Measurements from ENCODE around the gene SDS. TPM values are rescaled to one million over a fixed set of nuclear protein-coding genes. Genes with fewer than 3 reads are reported as not detected.

The SDS gene
- total and polyA plus RNA-seq, 4 experiments from 2014 or later = 1.4 to 1.5 TPM; not detected in 2

DNA sequence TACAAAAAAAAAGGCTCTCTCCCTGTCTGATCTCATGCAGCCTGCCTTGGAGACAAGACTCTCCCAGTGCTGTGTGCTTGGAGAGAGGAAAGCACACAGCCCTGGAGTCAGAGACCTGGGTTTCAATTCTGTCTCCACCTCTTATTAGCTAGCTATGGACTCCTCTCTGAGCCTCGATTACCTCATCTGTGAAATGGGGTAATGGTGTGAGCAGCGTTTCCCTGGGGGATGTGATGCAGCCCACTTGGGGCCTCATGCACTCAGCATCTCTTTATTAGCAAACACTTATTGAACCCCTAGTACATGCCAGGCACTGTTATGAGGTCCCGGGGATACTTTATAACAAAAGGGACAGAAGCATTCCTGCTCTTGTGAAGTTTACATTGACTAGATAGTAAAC is 12.5 kb downstream of the SDS start:
- CTCF ChIA-PET (ENCODE audit: partially characterized antibody) = no interaction called here
- no peak overlapping the region for H3K4me3 ChIP-seq (ENCODE audit: low read length in 2 of 2)
- H3K27ac ChIP-seq (ENCODE audit: low read depth, low read length) = no peak overlapping the region
- Mint-ChIP-seq H3K27me3 (no peaks in the 10 kb centered on the region), H3K4me3 (no peak overlapping the region), H3K4me1 (no peaks in the 10 kb centered on the region), H3K9me3 (no peaks in the 10 kb centered on the region), H3K36me3 (peaks cover 6 to 12% of the 10 kb centered on the region in 2 donors), H3K27ac (no peak overlapping the region)
- POLR2A ChIA-PET (ENCODE audit: partially characterized antibody) = no interaction called here
- H3K27me3 ChIP-seq (ENCODE audit: insufficient read depth, low read length) = no peaks in the 10 kb centered on the region
- H3K36me3 ChIP-seq (ENCODE audit: insufficient read depth, low read length) = no peaks in the 10 kb centered on the region
- H3K9me3 ChIP-seq (ENCODE audit: control insufficient read depth in 1 of 2, low read length in 2 of 2) = no peaks in the 10 kb centered on the region
- DNase-seq = no peak
- intact Hi-C loops (cut with micrococcal nuclease) = no loop called here
- no peaks in the 10 kb centered on the region for H3K4me1 ChIP-seq (ENCODE audit: insufficient read depth, low read length)

DNA sequence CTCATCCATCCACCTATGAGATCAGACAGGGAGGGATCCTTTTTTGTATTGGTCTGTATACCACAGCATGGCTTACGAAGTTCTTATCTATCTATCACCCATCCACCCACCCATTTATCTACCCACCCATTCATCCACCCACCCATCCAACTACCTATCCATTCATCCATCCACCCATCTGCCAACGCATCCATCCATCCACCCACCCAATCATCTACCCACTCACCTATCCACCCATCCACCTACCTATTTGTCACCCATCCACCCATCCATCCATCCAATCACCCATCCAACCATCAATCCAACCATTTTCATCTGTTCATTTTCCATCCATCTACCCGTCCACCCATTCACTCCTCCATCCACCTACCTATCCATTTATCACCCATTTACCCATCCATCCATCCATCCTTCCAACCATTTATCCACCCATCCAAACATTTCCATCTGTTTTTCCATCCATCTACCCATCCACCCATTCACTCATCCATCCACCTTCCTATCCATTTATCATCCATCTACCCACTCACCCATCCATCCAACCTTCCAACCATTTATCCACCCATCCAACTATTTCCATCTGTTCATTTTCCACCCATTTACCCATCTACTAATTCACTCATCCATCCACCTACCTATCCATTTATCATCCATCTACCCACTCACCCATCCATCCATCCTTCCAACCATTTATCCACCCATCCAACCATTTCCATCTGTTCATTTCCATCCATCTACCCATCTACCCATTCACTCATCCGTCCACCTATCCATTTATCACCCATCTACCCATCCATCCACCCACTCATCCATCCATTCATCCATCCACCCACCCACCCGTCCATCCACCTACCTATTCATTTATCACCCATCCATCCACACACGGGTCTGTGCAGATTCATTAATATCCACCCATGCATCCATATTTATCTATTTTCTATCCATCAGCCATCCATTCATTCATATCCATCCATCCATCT is 13.3 kb downstream of the SDS start:
- no peaks in the 10 kb centered on the region for H3K27me3 Mint-ChIP-seq
- ChIA-PET POLR2A (ENCODE audit: partially characterized antibody) (no interaction called here), CTCF (ENCODE audit: partially characterized antibody) (no interaction called here)
- H3K27ac ChIP-seq (ENCODE audit: low read depth, low read length) = no peak overlapping the region
- H3K9me3 ChIP-seq (ENCODE audit: control insufficient read depth in 1 of 2, low read length in 2 of 2) = no peaks in the 10 kb centered on the region
- H3K27ac Mint-ChIP-seq = no peak overlapping the region
- DNase-seq = no peak
- H3K4me3 Mint-ChIP-seq = no peak overlapping the region
- no peaks in the 10 kb centered on the region for H3K4me1 ChIP-seq (ENCODE audit: insufficient read depth, low read length)
- no peaks in the 10 kb centered on the region for H3K9me3 Mint-ChIP-seq
- intact Hi-C loops (cut with micrococcal nuclease) = no loop called here
- H3K36me3 Mint-ChIP-seq = peaks cover 9 to 14% of the 10 kb centered on the region in 2 donors
- no peaks in the 10 kb centered on the region for H3K27me3 ChIP-seq (ENCODE audit: insufficient read depth, low read length)
- no peaks in the 10 kb centered on the region for H3K36me3 ChIP-seq (ENCODE audit: insufficient read depth, low read length)
- H3K4me3 ChIP-seq (ENCODE audit: low read length in 2 of 2) = no peak overlapping the region
- no peaks in the 10 kb centered on the region for H3K4me1 Mint-ChIP-seq

DNA sequence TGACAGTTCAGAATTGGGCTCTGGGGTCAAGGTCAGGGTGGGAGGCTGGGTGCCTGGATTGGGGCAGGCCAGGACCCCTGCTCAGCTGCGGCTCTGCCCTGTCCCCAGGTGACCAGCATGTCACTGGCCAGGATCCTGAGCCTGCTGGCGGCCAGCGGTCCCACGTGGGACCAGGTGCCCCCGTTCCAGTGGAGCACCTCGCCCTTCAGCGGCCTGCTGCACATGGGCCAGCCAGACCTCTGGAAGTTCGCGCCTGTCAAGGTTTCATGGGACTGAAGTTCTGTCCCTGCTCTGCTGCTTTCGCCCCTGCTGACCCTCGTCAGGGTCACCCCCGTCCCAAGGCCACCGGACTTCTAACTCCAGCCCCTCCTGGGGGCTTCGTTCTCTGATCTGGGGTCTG is 15.3 kb downstream of the SDS start:
- Histone ChIP-seq H3K4me3 (ENCODE audit: low read length in 2 of 2) (no peak overlapping the region), H3K27me3 (ENCODE audit: insufficient read depth, low read length) (no peaks in the 10 kb centered on the region), H3K9me3 (ENCODE audit: control insufficient read depth in 1 of 2, low read length in 2 of 2) (no peaks in the 10 kb centered on the region), H3K27ac (ENCODE audit: low read depth, low read length) (no peak overlapping the region), H3K36me3 (ENCODE audit: insufficient read depth, low read length) (no peaks in the 10 kb centered on the region), H3K4me1 (ENCODE audit: insufficient read depth, low read length) (no peaks in the 10 kb centered on the region)
- intact Hi-C loops (cut with micrococcal nuclease) = no loop called here
- POLR2A ChIA-PET (ENCODE audit: partially characterized antibody) = no interaction called here
- H3K4me3 Mint-ChIP-seq = no peak overlapping the region
- no peaks in the 10 kb centered on the region for H3K9me3 Mint-ChIP-seq
- no peaks in the 10 kb centered on the region for H3K27me3 Mint-ChIP-seq
- H3K36me3 Mint-ChIP-seq = peaks cover 9 to 22% of the 10 kb centered on the region in 2 donors
- no peak overlapping the region for H3K27ac Mint-ChIP-seq
- no peak for DNase-seq
- no peaks in the 10 kb centered on the region for H3K4me1 Mint-ChIP-seq
- CTCF ChIA-PET (ENCODE audit: partially characterized antibody) = no interaction called here

DNA sequence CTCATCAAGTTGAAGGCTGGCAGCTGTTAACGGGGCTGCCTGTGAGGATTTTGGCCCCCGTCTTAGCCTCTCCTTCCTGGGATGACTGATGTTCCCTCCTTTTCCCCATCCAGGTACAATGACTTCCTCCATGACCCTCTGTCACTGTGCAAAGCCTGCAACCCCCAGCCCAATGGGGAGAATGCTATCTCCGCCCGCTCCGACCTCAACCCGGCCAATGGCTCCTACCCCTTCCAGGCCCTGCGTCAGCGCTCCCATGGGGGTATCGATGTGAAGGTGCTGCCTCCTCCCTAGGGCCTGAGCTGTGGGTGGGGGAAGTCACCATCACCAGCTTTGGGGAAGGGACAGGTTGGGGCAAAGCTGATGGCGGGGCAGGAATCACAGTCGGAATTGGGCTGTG is 16.1 kb downstream of the SDS start:
- Mint-ChIP-seq H3K4me1 (no peaks in the 10 kb centered on the region), H3K36me3 (peaks cover 9 to 22% of the 10 kb centered on the region in 2 donors), H3K4me3 (no peak overlapping the region), H3K27ac (no peak overlapping the region), H3K9me3 (no peaks in the 10 kb centered on the region), H3K27me3 (no peaks in the 10 kb centered on the region)
- Histone ChIP-seq H3K27me3 (ENCODE audit: insufficient read depth, low read length) (no peaks in the 10 kb centered on the region), H3K4me1 (ENCODE audit: insufficient read depth, low read length) (no peaks in the 10 kb centered on the region), H3K27ac (ENCODE audit: low read depth, low read length) (no peak overlapping the region), H3K36me3 (ENCODE audit: insufficient read depth, low read length) (no peaks in the 10 kb centered on the region), H3K9me3 (ENCODE audit: control insufficient read depth in 1 of 2, low read length in 2 of 2) (no peaks in the 10 kb centered on the region), H3K4me3 (ENCODE audit: low read length in 2 of 2) (no peak overlapping the region)
- ChIA-PET POLR2A (ENCODE audit: partially characterized antibody) (no interaction called here), CTCF (ENCODE audit: partially characterized antibody) (no interaction called here)
- DNase-seq = no peak
- intact Hi-C loops (cut with micrococcal nuclease) = no loop called here

DNA sequence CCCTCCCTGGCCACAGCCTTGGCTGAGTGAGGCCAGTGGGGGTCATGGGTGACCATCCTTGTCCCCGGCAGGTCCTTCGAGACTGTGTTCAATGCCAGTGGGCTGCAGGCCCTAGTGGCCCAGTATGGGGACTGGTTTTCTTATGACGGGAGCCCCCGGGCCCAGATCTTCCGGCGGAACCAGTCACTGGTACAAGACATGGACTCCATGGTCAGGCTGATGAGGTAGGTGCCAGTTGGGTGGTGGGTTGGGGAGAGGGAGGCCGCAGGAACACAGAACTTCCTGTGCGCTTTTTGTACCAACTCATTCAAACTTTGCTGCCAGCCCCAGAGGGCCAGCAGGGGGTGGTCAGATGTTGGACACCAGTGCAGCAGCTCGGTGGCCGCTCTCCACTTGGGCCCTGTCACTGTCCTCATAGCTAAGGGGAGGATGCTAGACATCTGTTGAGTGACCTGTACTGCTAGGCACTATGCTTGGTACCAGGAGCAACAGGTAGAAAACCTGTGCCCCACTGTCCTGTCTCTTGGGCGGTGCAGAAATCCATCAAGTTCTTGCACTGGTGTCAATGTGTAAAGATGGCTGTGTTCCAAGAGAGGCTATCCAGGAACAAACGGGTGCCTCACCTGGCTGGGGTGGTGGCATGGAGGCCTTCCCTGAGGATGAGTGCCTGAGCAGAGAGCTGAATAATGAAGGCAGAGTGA is 16.7 kb downstream of the SDS start:
- ChIA-PET POLR2A (ENCODE audit: partially characterized antibody) (no interaction called here), CTCF (ENCODE audit: partially characterized antibody) (no interaction called here)
- Histone ChIP-seq H3K27me3 (ENCODE audit: insufficient read depth, low read length) (no peaks in the 10 kb centered on the region), H3K9me3 (ENCODE audit: control insufficient read depth in 1 of 2, low read length in 2 of 2) (no peaks in the 10 kb centered on the region), H3K27ac (ENCODE audit: low read depth, low read length) (no peak overlapping the region), H3K4me1 (ENCODE audit: insufficient read depth, low read length) (no peaks in the 10 kb centered on the region), H3K4me3 (ENCODE audit: low read length in 2 of 2) (no peak overlapping the region), H3K36me3 (ENCODE audit: insufficient read depth, low read length) (no peaks in the 10 kb centered on the region)
- peaks cover 9 to 25% of the 10 kb centered on the region in 2 donors for H3K36me3 Mint-ChIP-seq
- DNase-seq = no peak
- no peak overlapping the region for H3K27ac Mint-ChIP-seq
- no peaks in the 10 kb centered on the region for H3K9me3 Mint-ChIP-seq
- no peaks in the 10 kb centered on the region for H3K27me3 Mint-ChIP-seq
- no peak overlapping the region for H3K4me3 Mint-ChIP-seq
- no peaks in the 10 kb centered on the region for H3K4me1 Mint-ChIP-seq
- intact Hi-C loops (cut with micrococcal nuclease) = no loop called here

DNA sequence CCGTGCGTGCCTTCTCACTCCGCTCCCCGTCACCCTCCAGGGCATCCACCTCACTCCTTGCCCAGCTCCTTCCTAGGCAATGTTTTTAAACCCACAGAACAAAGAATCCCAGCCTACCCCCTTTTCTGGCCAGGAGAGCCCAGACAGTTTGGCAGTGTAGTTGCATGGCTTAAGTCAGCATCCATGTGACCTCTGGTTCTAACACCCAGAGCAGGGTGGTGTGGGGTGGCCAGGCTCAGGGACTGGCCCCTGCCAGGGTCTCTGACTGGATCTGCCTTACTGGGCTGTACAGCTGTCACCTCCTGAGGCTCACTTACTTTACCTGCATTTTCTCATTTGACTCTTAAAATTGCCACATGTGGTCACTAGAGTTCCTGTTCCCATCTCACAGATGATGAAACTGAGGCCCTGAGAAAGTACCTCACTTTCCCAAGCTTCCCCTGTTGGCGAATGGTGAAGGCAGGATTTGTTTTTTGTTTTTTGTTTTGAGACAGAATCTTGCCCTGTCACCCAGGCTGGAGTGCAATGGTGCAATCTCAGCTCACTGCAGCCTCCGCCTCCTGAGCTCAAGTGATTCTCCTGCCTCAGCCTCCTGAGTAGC is 18.3 kb downstream of the SDS start:
- no peaks in the 10 kb centered on the region for H3K27me3 Mint-ChIP-seq
- ChIA-PET CTCF (ENCODE audit: partially characterized antibody) (no interaction called here), POLR2A (ENCODE audit: partially characterized antibody) (no interaction called here)

DNA sequence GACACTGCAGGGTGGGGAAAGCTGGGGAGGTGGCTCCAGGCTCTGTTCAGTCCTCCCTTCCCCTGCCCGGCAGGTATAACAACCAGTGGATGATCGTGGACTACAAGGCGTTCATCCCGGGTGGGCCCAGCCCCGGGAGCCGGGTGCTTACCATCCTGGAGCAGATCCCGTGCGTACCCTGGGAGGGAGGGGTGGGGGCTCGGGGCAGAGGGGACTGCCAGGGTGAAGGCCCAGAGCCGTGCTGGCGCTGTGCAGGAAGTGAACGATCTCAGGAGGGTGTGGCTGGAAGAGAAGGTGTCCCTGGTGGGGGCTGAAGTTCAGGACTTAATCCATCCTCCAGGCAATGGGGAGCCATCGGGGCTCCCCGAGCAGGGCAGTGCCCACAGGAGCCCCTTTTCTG is 18.9 kb downstream of the SDS start:
- Histone ChIP-seq H3K4me3 (ENCODE audit: low read length in 2 of 2) (no peak overlapping the region), H3K27ac (ENCODE audit: low read depth, low read length) (no peak overlapping the region), H3K36me3 (ENCODE audit: insufficient read depth, low read length) (no peaks in the 10 kb centered on the region), H3K27me3 (ENCODE audit: insufficient read depth, low read length) (no peaks in the 10 kb centered on the region), H3K9me3 (ENCODE audit: control insufficient read depth in 1 of 2, low read length in 2 of 2) (no peaks in the 10 kb centered on the region), H3K4me1 (ENCODE audit: insufficient read depth, low read length) (no peaks in the 10 kb centered on the region)
- Mint-ChIP-seq H3K9me3 (no peaks in the 10 kb centered on the region), H3K27ac (peak overlapping the region in 1 of 7 donors; percentile 38), H3K27me3 (no peaks in the 10 kb centered on the region), H3K36me3 (peaks cover 9 to 35% of the 10 kb centered on the region in 2 donors), H3K4me3 (no peak overlapping the region), H3K4me1 (no peaks in the 10 kb centered on the region)
- no peak for DNase-seq
- ChIA-PET CTCF (ENCODE audit: partially characterized antibody) (no interaction called here), POLR2A (ENCODE audit: partially characterized antibody) (no interaction called here)
- intact Hi-C loops (cut with micrococcal nuclease) = no loop called here

More for the DNA sequence above, 18.3 kb downstream of the SDS start:
- Histone ChIP-seq H3K27ac (ENCODE audit: low read depth, low read length) (no peak overlapping the region), H3K36me3 (ENCODE audit: insufficient read depth, low read length) (no peaks in the 10 kb centered on the region), H3K4me3 (ENCODE audit: low read length in 2 of 2) (no peak overlapping the region), H3K4me1 (ENCODE audit: insufficient read depth, low read length) (no peaks in the 10 kb centered on the region), H3K27me3 (ENCODE audit: insufficient read depth, low read length) (no peaks in the 10 kb centered on the region), H3K9me3 (ENCODE audit: control insufficient read depth in 1 of 2, low read length in 2 of 2) (no peaks in the 10 kb centered on the region)
- peak overlapping the region in 1 of 8 donors; percentile 26 for H3K4me3 Mint-ChIP-seq
- no peaks in the 10 kb centered on the region for H3K4me1 Mint-ChIP-seq
- intact Hi-C loops (cut with micrococcal nuclease) = no loop called here
- H3K36me3 Mint-ChIP-seq = peaks cover 9 to 34% of the 10 kb centered on the region in 2 donors
- no peak for DNase-seq
- H3K27ac Mint-ChIP-seq = peak overlapping the region in 3 of 7 donors; percentile 27 to 69 (median 38)
- no peaks in the 10 kb centered on the region for H3K9me3 Mint-ChIP-seq

Measured in CD4-positive, alpha-beta memory T cell (primary cell).